ENCODE data around the gene CAVIN3. TPM values are rescaled to one million over a fixed set of nuclear protein-coding genes. Genes with fewer than 3 reads are reported as not detected.

The CAVIN3 gene
- total RNA-seq, 1 experiment from 2014 or later = 41.5 TPM

GRCh38 chr11:6297831-6298230 lies 22.5 kb downstream of the CAVIN3 start:
- POLR2A ChIA-PET = no interaction called here
- H3K27ac Mint-ChIP-seq = no peak overlapping the region
- DNase-seq (ENCODE audit: low spot score) = no peak
- no peak for ATAC-seq
- CTCF ChIA-PET = interaction anchor here (0.9 to 4.7 kb wide), 27 partner anchors 10 to 305 kb away, joined by 3 to 77 read pairs (median 8); partner anchors contain the start of genes CAVIN3, CCKBR and FHIP1B
- no peaks in the 10 kb centered on the region; the same call in 1 of the 2 replicates for H3K27me3 Mint-ChIP-seq (ENCODE audit: low read depth)
- no peaks in the 10 kb centered on the region for H3K36me3 Mint-ChIP-seq
- no peak overlapping the region for H3K4me3 Mint-ChIP-seq
- H3K4me1 Mint-ChIP-seq = peaks cover 51% of the 10 kb centered on the region
- no peaks in the 10 kb centered on the region for H3K9me3 Mint-ChIP-seq
- TF ChIP-seq TEAD1 (CRISPR knock-in tag; IDR thresholded peaks at IDR 0.05) (no peak), PREB (CRISPR knock-in tag; IDR thresholded peaks at IDR 0.05; ENCODE audit: borderline replicate concordance) (no peak), NR2C2 (CRISPR knock-in tag; IDR thresholded peaks at IDR 0.05) (no peak), ZBTB43 (CRISPR knock-in tag; IDR thresholded peaks at IDR 0.05) (no peak), ZNF121 (CRISPR knock-in tag; IDR thresholded peaks at IDR 0.05) (no peak), MYBL2 (CRISPR knock-in tag; IDR thresholded peaks at IDR 0.05) (no peak), NFYB (CRISPR knock-in tag; conservative IDR thresholded peaks at IDR 0.05; ENCODE audit: low read depth) (no peak), GRHL2 (CRISPR knock-in tag; IDR thresholded peaks at IDR 0.05; ENCODE audit: insufficient replicate concordance, severe bottlenecking) (no peak), ZNF232 (CRISPR knock-in tag; IDR thresholded peaks at IDR 0.05) (no peak), EMX1 (CRISPR knock-in tag; IDR thresholded peaks at IDR 0.05) (no peak), NFE2L1 (CRISPR knock-in tag; IDR thresholded peaks at IDR 0.05) (no peak)

- no peak for DNase-seq (ENCODE audit: low spot score)
- H3K27ac Mint-ChIP-seq = no peak overlapping the region
- TF ChIP-seq ATF3 (CRISPR knock-in tag; conservative IDR thresholded peaks at IDR 0.05) (no peak), CREM (CRISPR knock-in tag; IDR thresholded peaks at IDR 0.05) (no peak), EMX1 (CRISPR knock-in tag; IDR thresholded peaks at IDR 0.05) (no peak), FOXK1 (CRISPR knock-in tag; IDR thresholded peaks at IDR 0.05) (no peak), PRRX2 (CRISPR knock-in tag; IDR thresholded peaks at IDR 0.05) (no peak), TP53 (CRISPR knock-in tag; IDR thresholded peaks at IDR 0.05) (no peak), ZNF317 (CRISPR knock-in tag; IDR thresholded peaks at IDR 0.05; ENCODE audit: borderline replicate concordance, low read depth) (no peak), ZNF121 (CRISPR knock-in tag; IDR thresholded peaks at IDR 0.05) (no peak), ZNF425 (CRISPR knock-in tag; conservative IDR thresholded peaks at IDR 0.05) (no peak), ZBTB21 (CRISPR knock-in tag; IDR thresholded peaks at IDR 0.05; ENCODE audit: borderline replicate concordance) (no peak), ZNF671 (CRISPR knock-in tag; IDR thresholded peaks at IDR 0.05) (no peak), NFYB (CRISPR knock-in tag; conservative IDR thresholded peaks at IDR 0.05; ENCODE audit: low read depth) (no peak), OVOL2 (CRISPR knock-in tag; IDR thresholded peaks at IDR 0.05; ENCODE audit: borderline replicate concordance) (no peak)
- H3K9me3 Mint-ChIP-seq = no peaks in the 10 kb centered on the region
- POLR2A ChIA-PET = interaction anchor here (0.7 kb wide), 1 partner anchor 60 kb away, joined by 3 read pairs; no protein-coding TSS in a partner anchor
- CTCF ChIA-PET = interaction anchor here (1.0 to 7.4 kb wide), 3 partner anchors 9 to 68 kb away, joined by 3 to 57 read pairs (median 7); no protein-coding TSS in a partner anchor
- H3K4me3 Mint-ChIP-seq = no peak overlapping the region
- peaks cover 31% of the 10 kb centered on the region for H3K4me1 Mint-ChIP-seq
- no peak for ATAC-seq
- no peaks in the 10 kb centered on the region for H3K36me3 Mint-ChIP-seq
- peaks cover 98% of the 10 kb centered on the region for H3K27me3 Mint-ChIP-seq (ENCODE audit: low read depth)
Measured at GRCh38 chr11:6285019-6285418, 35.3 kb downstream of the CAVIN3 start.

Measured in WTC11 (cell line).